Progenitor cell of endocrine pancreas (in vitro differentiated cells): ENCODE measurements around the gene CENPQ. TPM values are rescaled to one million over a fixed set of nuclear protein-coding genes. Genes with fewer than 3 reads are reported as not detected.
A peak's percentile ranks its signal among the peaks of the same experiment; 100 is the strongest.

ENCODE experiments used
- DNase-seq: peaks from one replicate; pipeline ENCODE4 v3.0.0; 2021; ENCODE audit warnings: low spot score; ENCODE audit not compliant: unreplicated experiment
- H3K27ac Mint-ChIP-seq: 2 replicates; pipeline ENCODE4 v1.8.0; 2021; ENCODE audit warnings: mild to moderate bottlenecking, moderate library complexity, mixed read lengths
- H3K27me3 Mint-ChIP-seq: 2 replicates; pipeline ENCODE4 v1.8.0; 2021; ENCODE audit warnings: mixed read lengths
- H3K36me3 Mint-ChIP-seq: 2 replicates; pipeline ENCODE4 v1.8.0; 2022; ENCODE audit warnings: mixed read lengths; ENCODE audit not compliant: insufficient read depth
- H3K4me1 Mint-ChIP-seq: 2 replicates; pipeline ENCODE4 v1.8.0; 2021; ENCODE audit warnings: low read depth, mixed read lengths
- H3K4me3 Mint-ChIP-seq: 2 replicates; pipeline ENCODE4 v1.8.0; 2021; ENCODE audit warnings: low read depth, mild to moderate bottlenecking, moderate library complexity, mixed read lengths
- H3K9me3 Mint-ChIP-seq: 2 replicates; pipeline ENCODE4 v1.8.0; 2021; ENCODE audit warnings: low read depth, mixed read lengths
- total RNA-seq: library from RNA; stranded (reverse); gene quantifications from 2 replicates; pipeline ENCODE4 v1.2.1, GENCODE V29; 2021
- TF ChIP-seq, protein P1 (sequence below): fragments of 200-600 bp; sonication (generic); IDR thresholded peaks from one replicate; pipeline ENCODE4 v1.5.0; 2021; ENCODE audit warnings: antibody characterized with exemption, mild to moderate bottlenecking; ENCODE audit not compliant: unreplicated experiment

The CENPQ gene
- total RNA-seq, 1 donor from 2014 or later, result 8.0 TPM

DNA sequence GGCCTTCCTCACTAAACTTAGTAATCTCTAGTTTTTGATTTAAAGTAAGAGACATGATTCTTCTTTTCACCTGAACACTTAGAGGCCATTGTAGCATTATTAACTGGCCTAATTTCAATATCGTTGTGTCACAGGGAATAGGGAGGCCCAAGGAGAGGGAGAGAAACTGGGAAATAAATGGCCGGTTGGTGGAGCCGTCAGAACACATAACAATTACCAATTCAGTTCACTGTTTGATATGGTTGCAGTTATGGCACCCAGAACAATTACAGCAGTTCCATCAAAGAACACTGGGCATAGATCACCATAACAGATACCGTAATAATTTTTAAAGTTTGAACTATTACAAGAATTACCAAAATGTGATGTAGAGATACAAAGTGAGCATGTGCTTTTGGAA, 27.5 kb downstream of the CENPQ start:
- no peak overlapping the region for H3K4me3 Mint-ChIP-seq
- H3K27me3 Mint-ChIP-seq, result no peaks in the 10 kb centered on the region
- no peak overlapping the region for H3K27ac Mint-ChIP-seq
- peaks cover 10% of the 10 kb centered on the region for H3K36me3 Mint-ChIP-seq
- no peaks in the 10 kb centered on the region for H3K4me1 Mint-ChIP-seq
- no peak for DNase-seq
- TF ChIP-seq, protein P1, sequence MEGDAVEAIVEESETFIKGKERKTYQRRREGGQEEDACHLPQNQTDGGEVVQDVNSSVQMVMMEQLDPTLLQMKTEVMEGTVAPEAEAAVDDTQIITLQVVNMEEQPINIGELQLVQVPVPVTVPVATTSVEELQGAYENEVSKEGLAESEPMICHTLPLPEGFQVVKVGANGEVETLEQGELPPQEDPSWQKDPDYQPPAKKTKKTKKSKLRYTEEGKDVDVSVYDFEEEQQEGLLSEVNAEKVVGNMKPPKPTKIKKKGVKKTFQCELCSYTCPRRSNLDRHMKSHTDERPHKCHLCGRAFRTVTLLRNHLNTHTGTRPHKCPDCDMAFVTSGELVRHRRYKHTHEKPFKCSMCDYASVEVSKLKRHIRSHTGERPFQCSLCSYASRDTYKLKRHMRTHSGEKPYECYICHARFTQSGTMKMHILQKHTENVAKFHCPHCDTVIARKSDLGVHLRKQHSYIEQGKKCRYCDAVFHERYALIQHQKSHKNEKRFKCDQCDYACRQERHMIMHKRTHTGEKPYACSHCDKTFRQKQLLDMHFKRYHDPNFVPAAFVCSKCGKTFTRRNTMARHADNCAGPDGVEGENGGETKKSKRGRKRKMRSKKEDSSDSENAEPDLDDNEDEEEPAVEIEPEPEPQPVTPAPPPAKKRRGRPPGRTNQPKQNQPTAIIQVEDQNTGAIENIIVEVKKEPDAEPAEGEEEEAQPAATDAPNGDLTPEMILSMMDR, result no peak
- no peaks in the 10 kb centered on the region for H3K9me3 Mint-ChIP-seq

DNA sequence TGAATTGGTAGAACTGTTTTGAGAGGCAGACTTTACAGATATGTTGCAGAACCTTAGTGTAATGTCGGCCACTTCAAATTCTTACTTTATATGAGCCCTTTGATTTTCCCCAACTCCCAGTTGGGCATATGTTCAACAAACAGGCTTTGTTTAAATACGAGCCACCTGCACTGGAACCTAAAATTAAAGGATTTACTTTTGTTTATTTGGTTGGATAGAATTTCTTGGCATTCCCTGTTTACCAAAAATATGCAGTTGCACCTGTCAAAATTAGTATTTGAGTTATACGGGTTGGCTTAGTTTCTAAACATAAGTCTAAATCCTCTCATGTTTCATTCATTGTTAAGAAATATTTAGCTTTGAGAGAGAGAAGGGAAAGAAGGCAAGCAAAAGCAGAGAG, 34.1 kb downstream of the CENPQ start:
- TF ChIP-seq, protein P1, result no peak
- Mint-ChIP-seq H3K4me1 (peaks cover 6% of the 10 kb centered on the region), H3K4me3 (no peak overlapping the region), H3K27me3 (no peaks in the 10 kb centered on the region), H3K9me3 (no peaks in the 10 kb centered on the region), H3K36me3 (no peaks in the 10 kb centered on the region), H3K27ac (peak overlapping the region; percentile 64)
- no peak for DNase-seq

DNA sequence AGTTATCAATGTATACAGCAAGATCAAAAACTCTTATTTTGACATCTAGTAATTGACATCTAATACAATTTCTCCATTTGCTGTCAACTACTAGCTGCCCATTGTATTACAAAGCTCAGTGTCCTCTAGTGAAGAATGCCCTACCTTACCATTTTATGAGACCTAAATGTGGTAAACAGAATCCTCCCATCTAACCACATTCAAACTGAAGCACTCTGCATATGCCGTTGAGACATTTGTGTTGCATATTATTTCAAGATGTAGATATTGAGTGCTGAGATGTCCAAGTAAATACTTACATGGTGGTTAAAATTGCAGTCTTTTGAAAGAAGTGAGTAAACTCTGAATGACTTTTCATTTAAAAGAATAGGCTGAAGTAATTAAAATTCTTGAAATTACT, 36.0 kb downstream of the CENPQ start:
- Mint-ChIP-seq H3K4me3 (no peak overlapping the region), H3K4me1 (peaks cover 7% of the 10 kb centered on the region), H3K27me3 (no peaks in the 10 kb centered on the region), H3K9me3 (no peaks in the 10 kb centered on the region), H3K27ac (no peak overlapping the region), H3K36me3 (peaks cover 2% of the 10 kb centered on the region)
- no peak for DNase-seq
- TF ChIP-seq, protein P1, result no peak

DNA sequence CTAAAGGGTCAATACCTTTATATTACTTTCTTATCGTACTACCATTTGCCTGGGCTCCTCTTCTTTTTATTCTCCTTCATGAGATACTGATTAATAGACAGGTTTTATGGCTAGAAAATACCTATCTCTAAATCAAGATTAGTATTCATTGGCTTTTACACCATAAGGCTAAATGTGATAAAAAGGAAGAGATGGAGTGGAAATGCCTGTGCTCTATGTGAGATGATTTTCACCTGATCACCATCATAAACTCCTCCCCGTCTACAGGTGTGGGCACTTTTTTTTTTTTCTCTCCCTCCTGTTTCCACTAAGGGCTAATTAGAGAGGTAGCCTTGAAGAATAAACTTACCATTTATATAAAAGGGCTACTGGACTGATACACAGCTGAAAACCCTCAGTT, 36.5 kb downstream of the CENPQ start, which contains the start of gene GLYATL3:
Gene GLYATL3 (plus strand): TSS at position 301 of the 400 bp plus-strand sequence. CDS start 12,068 bp downstream, outside the sequence.
- H3K27ac Mint-ChIP-seq, result no peak within 1 kb of the TSS
- TF ChIP-seq, protein P1, result no peak
- no peak within 1 kb of the TSS for H3K4me3 Mint-ChIP-seq
- H3K36me3 Mint-ChIP-seq, result peaks cover 2% of the 10 kb centered on the region
- H3K9me3 Mint-ChIP-seq, result no peaks in the 10 kb centered on the region
- no peak for DNase-seq
- H3K4me1 Mint-ChIP-seq, result peaks cover 7% of the 10 kb centered on the region
- no peaks in the 10 kb centered on the region for H3K27me3 Mint-ChIP-seq

DNA sequence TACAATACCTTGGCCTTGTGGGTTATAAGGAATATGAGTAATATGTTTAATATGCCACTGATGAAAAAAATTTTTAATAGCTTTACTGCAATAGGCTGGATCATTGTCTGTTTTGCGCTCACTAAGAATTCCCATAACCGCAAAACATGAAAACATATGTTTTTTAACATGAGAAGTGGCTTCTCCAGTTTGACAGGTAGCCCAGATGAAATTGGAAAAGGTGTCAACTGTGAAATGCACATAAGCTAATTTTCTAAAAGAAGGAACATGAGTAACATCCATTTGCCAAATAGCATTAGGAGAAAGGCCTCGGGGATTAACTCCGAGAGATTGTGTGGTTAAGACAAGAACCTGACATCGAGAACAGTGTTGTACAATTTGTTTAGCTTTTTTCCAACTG, 41.5 kb downstream of the CENPQ start:
- H3K36me3 Mint-ChIP-seq, result peaks cover 16% of the 10 kb centered on the region
- H3K9me3 Mint-ChIP-seq, result peaks cover 18% of the 10 kb centered on the region
- peaks cover 20% of the 10 kb centered on the region for H3K4me1 Mint-ChIP-seq
- H3K27ac Mint-ChIP-seq, result peak overlapping the region; percentile 48
- TF ChIP-seq, protein P1, result no peak
- H3K27me3 Mint-ChIP-seq, result no peaks in the 10 kb centered on the region
- H3K4me3 Mint-ChIP-seq, result no peak overlapping the region
- DNase-seq, result no peak
